Left lung (tissue), 10 donors: ENCODE data around the gene PCGF3. TPM values are rescaled to one million over a fixed set of nuclear protein-coding genes. Genes with fewer than 3 reads are reported as not detected.
A peak's percentile ranks its signal among the peaks of the same experiment; 100 is the strongest.

Source experiments
- ATAC-seq: fragments of 200-7000 bp; cut with Tn5 transposase; one replicate; pipeline ENCODE4 v1.9.1; 2020; ENCODE audit warnings: moderate library complexity
- DNase-seq, 4 donors: peaks; one replicate each; pipeline ENCODE4 v3.0.0-alpha.2; 2013 to 2020
- H3K27ac ChIP-seq, 2 donors: fragments of 200-600 bp; sonication (generic) in 1 of 2; one replicate each; pipeline versions ENCODE4 v1.5.0 to v1.8.0; 2020 to 2021
- H3K27me3 ChIP-seq, 2 donors: fragments of 200-600 bp; sonication (generic) in 1 of 2; one replicate each; pipeline versions ENCODE4 v1.5.0 to v1.8.0; 2020 to 2021
- H3K36me3 ChIP-seq, 2 donors: fragments of 200-600 bp; sonication (generic) in 1 of 2; one replicate each; pipeline versions ENCODE4 v1.5.0 to v1.8.0; 2020 to 2021
- H3K4me1 ChIP-seq, 2 donors: fragments of 200-600 bp; one replicate each; pipeline ENCODE4 v1.8.0; 2021
- H3K4me3 ChIP-seq, 2 donors: fragments of 200-600 bp; sonication (generic) in 1 of 2; one replicate each; pipeline versions ENCODE4 v1.5.0 to v1.8.0; 2020 to 2021; ENCODE audit warnings: mild to moderate bottlenecking in 1 of 2
- H3K9me3 ChIP-seq, 2 donors: fragments of 200-600 bp; sonication (generic) in 1 of 2; one replicate each; pipeline versions ENCODE4 v1.5.0 to v1.8.0; 2020 to 2021
- intact Hi-C, 2 donors: fragments of 100-400 bp; cut with DNase I; formaldehyde crosslinking; loops; one replicate each; pipeline versions ENCODE4 v1.11.2 to v1.14.2; 2022
- polyA plus RNA-seq, 6 donors: library from polyadenylated mRNA; unstranded; fragments of 120-200 nt; gene quantifications; one replicate each; pipeline ENCODE4 v1.2.1, GENCODE V29; 2013; ENCODE audit not compliant: insufficient read length in 6 of 6
- total RNA-seq, 2 donors: library from RNA; stranded (reverse); fragmentation: NEBNext Ultra II Directional; extraction: Animal tissue kit (Norgen Biotek cat#: 25700); gene quantifications; one replicate each; pipeline ENCODE4 v1.2.1, GENCODE V29; 2021
- TF ChIP-seq, protein P1 (sequence below), 2 donors: fragments of 200-600 bp; sonication (generic) in 1 of 2; IDR thresholded peaks; one replicate each; pipeline versions ENCODE4 v1.5.0 to v1.8.0; 2021; ENCODE audit warnings: antibody characterized with exemption in 2 of 2
- donor health status: DM: no; HTN: yes; CAD: no.
- donor health status: DM: no; HTN: no; CAD: no.

Gene PCGF3
- total and polyA plus RNA-seq, 8 donors = 43.7 to 110 (median 88.7) TPM

DNA sequence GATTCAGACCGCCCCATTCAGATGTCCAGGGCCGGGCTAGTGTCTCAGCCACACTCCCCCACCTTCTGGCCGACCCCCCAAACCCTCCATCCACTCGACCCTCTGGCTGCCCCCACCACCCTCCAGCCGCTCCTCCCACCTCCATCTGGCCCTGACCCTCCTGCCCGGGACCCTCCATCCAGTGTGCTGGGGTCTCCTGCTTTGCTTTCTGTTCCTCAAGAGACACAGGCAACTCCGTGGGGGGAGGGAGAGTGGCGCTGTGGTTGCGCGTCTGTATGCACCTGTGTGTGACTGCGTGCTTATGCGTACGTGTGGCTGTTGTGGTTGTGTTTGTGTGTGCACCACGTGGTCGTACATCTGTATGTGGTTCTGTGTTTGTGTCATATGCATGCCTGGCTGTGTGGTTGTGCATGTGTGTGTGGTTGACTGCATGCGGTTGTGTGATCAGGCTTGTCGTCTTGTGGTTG is 87.0 kb downstream of the PCGF3 start:
- intact Hi-C loops = no loop called here
- DNase-seq (peak in 1 of 4 donors; percentile 56), ATAC-seq (no peak)
- no peaks in the 10 kb centered on the region for H3K36me3 ChIP-seq
- H3K27ac ChIP-seq = no peak overlapping the region
- no peak overlapping the region for H3K4me3 ChIP-seq
- peaks cover 9 to 12% of the 10 kb centered on the region in 2 donors for H3K4me1 ChIP-seq
- H3K27me3 ChIP-seq = peaks cover 40 to 100% of the 10 kb centered on the region in 2 donors
- no peaks in the 10 kb centered on the region for H3K9me3 ChIP-seq
- TF ChIP-seq, protein P1, sequence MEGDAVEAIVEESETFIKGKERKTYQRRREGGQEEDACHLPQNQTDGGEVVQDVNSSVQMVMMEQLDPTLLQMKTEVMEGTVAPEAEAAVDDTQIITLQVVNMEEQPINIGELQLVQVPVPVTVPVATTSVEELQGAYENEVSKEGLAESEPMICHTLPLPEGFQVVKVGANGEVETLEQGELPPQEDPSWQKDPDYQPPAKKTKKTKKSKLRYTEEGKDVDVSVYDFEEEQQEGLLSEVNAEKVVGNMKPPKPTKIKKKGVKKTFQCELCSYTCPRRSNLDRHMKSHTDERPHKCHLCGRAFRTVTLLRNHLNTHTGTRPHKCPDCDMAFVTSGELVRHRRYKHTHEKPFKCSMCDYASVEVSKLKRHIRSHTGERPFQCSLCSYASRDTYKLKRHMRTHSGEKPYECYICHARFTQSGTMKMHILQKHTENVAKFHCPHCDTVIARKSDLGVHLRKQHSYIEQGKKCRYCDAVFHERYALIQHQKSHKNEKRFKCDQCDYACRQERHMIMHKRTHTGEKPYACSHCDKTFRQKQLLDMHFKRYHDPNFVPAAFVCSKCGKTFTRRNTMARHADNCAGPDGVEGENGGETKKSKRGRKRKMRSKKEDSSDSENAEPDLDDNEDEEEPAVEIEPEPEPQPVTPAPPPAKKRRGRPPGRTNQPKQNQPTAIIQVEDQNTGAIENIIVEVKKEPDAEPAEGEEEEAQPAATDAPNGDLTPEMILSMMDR (IDR thresholded peaks at IDR 0.05) = no peak

DNA sequence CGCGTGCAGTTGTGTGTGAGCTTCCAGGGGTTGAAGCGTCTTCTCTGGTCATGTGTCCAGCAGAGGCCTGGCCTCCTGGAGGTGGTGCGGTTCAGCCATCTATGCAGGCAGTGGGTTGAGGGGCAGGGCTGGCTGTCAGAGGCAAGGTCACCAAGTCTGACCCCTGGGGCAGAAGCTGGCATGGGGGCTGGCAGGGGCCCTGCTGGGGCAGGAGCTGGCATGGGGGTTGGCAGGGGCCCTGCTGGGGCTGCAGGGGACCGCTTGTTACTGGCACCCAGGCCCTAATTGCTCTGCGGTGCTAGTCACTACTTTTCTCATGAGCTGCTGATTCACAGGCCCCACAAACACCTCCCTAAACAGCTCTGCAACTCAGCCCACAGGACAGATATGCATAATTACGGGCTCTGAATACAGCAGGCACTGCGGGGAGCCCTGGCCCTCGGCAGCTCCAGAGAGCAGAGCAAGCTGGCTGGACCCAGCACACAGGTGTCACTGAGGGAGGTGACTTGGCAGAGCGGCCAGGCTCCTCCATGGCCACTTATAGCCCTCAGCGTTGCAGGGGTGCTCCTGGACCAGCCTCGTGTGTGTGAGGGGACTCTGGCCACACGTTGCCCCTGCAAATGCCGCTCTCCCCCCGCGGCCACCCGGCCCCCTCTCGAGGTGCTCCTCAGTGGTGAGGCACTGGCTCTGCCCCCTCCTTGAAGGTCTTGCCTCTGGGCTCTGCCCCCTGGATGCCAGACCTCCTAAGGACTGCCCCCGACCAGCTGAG is 87.6 kb downstream of the PCGF3 start:
- no peak for ATAC-seq

DNA sequence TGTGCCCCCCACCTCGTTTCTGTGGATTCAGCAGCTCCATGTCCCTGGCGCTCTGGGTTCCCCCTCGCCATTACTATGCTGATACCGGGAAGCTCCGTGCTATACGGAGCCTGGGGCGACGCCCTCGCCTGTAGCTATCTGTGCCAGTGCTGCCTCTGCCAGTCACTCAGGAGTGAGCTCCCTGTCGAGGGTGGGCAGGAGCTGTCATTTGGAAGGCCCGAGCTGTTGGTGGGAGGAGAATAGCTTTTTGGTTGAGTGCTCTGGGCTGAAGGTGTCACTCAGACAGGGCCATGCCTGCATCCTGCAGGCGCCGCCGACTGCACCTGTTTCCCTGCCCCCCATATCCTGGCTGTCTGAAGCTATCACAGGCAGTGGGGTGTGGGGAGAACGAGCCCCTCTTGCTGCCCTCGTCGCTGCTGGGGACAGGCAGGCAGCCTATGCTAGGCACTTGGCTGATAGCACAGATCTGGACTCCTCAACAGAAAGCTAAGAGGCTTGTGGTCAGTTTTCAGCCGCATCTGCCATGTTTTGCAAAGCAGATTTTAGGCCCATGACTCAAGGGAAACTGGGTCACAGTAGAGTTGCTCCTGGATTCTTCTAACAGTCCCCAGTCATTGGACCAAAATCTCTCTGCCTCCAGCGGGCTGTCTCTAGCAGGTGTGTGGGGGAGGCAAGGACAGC is 88.4 kb downstream of the PCGF3 start:
- no peak overlapping the region for H3K27ac ChIP-seq
- H3K36me3 ChIP-seq = no peaks in the 10 kb centered on the region
- ATAC-seq (no peak), DNase-seq (peak in 1 of 4 donors; percentile 40)
- peaks cover 9 to 12% of the 10 kb centered on the region in 2 donors for H3K4me1 ChIP-seq
- H3K27me3 ChIP-seq = peaks cover 37 to 93% of the 10 kb centered on the region in 2 donors
- intact Hi-C loops = no loop called here
- no peaks in the 10 kb centered on the region for H3K9me3 ChIP-seq
- H3K4me3 ChIP-seq = no peak overlapping the region
- TF ChIP-seq, protein P1 (IDR thresholded peaks at IDR 0.05) = no peak

More for the DNA sequence above, 87.6 kb downstream of the PCGF3 start:
- Histone ChIP-seq H3K36me3 (no peaks in the 10 kb centered on the region), H3K27me3 (peaks cover 37 to 100% of the 10 kb centered on the region in 2 donors), H3K4me3 (no peak overlapping the region), H3K9me3 (no peaks in the 10 kb centered on the region), H3K4me1 (peaks cover 9 to 12% of the 10 kb centered on the region in 2 donors), H3K27ac (no peak overlapping the region)
- peak in 1 of 4 donors; percentile 67 for DNase-seq
- TF ChIP-seq, protein P1 (IDR thresholded peaks at IDR 0.05) = no peak
- intact Hi-C loops = no loop called here

DNA sequence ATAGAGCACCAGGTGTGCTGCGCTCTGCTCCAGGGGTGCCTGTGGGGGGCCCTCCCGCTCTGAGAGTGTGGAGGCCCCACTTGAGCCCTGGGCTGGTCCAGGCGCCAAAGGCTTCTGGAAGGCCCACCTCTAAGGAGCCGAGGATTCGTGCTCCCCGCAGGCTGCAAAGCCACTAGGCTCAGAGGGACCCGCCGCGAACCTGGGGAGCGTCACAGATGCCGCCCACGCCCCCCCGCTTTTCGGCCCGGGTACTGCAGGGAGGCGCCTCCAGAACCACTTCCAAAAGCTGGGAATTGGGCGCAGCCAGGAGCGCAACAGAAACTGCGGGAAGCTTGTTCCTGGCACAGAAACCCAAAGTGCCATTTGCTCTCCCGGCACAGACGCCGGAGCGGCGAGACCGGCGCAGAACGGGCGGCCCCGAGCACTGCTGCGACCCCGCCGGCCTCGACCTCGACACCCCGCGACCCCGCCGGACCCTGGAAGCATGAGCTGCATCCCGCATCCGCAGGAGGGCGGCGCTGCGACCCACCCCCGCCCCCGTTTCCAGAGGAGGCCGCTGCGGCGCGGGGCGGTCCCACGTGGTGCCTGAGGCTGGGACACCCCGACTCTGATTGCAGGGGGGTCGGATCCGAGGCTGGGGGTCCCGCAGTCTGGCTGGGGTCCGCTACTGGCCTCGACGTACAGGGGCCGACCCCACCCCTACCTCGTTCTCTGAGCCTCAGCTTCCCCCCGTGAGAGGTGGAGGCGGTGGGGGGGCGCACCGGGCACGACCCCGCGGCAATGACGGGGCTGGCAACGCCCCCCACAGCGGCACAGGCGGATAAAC is 89.5 kb downstream of the PCGF3 start:
- intact Hi-C loops = no loop called here
- Histone ChIP-seq H3K4me1 (peaks cover 9 to 12% of the 10 kb centered on the region in 2 donors), H3K36me3 (no peaks in the 10 kb centered on the region), H3K27ac (no peak overlapping the region), H3K27me3 (peaks cover 37 to 87% of the 10 kb centered on the region in 2 donors), H3K9me3 (no peaks in the 10 kb centered on the region), H3K4me3 (no peak overlapping the region)
- ATAC-seq (no peak), DNase-seq (peak in 1 of 4 donors; percentile 63)
- TF ChIP-seq, protein P1 (IDR thresholded peaks at IDR 0.05) = no peak
